K562 (cell line): Measurements from ENCODE around the gene ZNF143. TPM values are rescaled to one million over a fixed set of nuclear protein-coding genes. Genes with fewer than 3 reads are reported as not detected.
A peak's percentile ranks its signal among the peaks of the same experiment; 100 is the strongest.

Experiments used
- BCL6 ChIP-seq: fragments of 250-450 bp; sonication (Bioruptor Pico); IDR thresholded peaks from 2 replicates; pipeline ENCODE4 v1.4.0; 2020
- EHMT2 ChIP-seq: fragments of 450-650 bp; IDR thresholded peaks from 2 replicates; pipeline ENCODE4 v1.6.1; 2018; ENCODE audit warnings: antibody characterized with exemption
- ESRRB ChIP-seq: fragments of 250-450 bp; sonication (Bioruptor Pico); IDR thresholded peaks from 2 replicates; pipeline ENCODE4 v1.5.0; 2020; ENCODE audit warnings: mild to moderate bottlenecking, moderate library complexity, borderline replicate concordance
- ETV1 ChIP-seq: fragments of 450-650 bp; conservative IDR thresholded peaks from 2 replicates; pipeline ENCODE4 v1.6.1; 2016; ENCODE audit warnings: missing genetic modification characterization, control low read depth, low read depth, missing compliant biosample characterization
- FOXM1 ChIP-seq, 2 experiments: fragments of 450-650 bp in 1 of 2; sonication (generic) in 1 of 2; formaldehyde crosslinking in 1 of 2; IDR thresholded peaks; 2 replicates each; pipeline versions ENCODE4 v1.6.1 to v1.9.0; 2017 to 2022; ENCODE audit warnings: low read depth in 2 of 2, mild to moderate bottlenecking in 2 of 2, missing genetic modification reagents in 1 of 2, moderate library complexity in 1 of 2
- HIVEP1 ChIP-seq: fragments of 250-450 bp; sonication (Bioruptor Pico); IDR thresholded peaks from 2 replicates; pipeline ENCODE4 v1.4.0; 2020; ENCODE audit warnings: mild to moderate bottlenecking
- JUN ChIP-seq, 2 experiments: sonication (generic) in 1 of 2; formaldehyde crosslinking in 1 of 2; IDR thresholded peaks; 2 replicates each; pipeline versions ENCODE4 v1.6.1 to v1.8.0; 2012 to 2022; ENCODE audit warnings: borderline replicate concordance in 2 of 2, mild to moderate bottlenecking in 2 of 2, improper control_type of control experiment in 1 of 2, low read depth in 1 of 2, low read length in 1 of 2, missing genetic modification reagents in 1 of 2
- KDM2B ChIP-seq: fragments of 250-450 bp; sonication (Bioruptor Pico); IDR thresholded peaks from 2 replicates; pipeline ENCODE4 v1.8.0; 2021; ENCODE audit warnings: mild to moderate bottlenecking, moderate library complexity
- LARP7 ChIP-seq: fragments of 450-650 bp; IDR thresholded peaks from 2 replicates; pipeline ENCODE4 v1.6.1; 2016
- MCM7 ChIP-seq, 2 experiments: fragments of 450-650 bp; IDR thresholded peaks; 2 replicates each; pipeline ENCODE4 v1.6.1; 2016 to 2018
- MTF1 ChIP-seq: fragments of 250-450 bp; sonication (Bioruptor Pico); IDR thresholded peaks from 2 replicates; pipeline ENCODE4 v1.9.0; 2021; ENCODE audit warnings: moderate library complexity, mild to moderate bottlenecking, inconsistent platforms, borderline replicate concordance
- NFATC3 ChIP-seq: fragments of 450-650 bp; IDR thresholded peaks from 2 replicates; pipeline ENCODE4 v1.6.1; 2017; ENCODE audit warnings: mild to moderate bottlenecking
- NKRF ChIP-seq: fragments of 450-650 bp; IDR thresholded peaks from 2 replicates; pipeline ENCODE4 v1.6.1; 2016; ENCODE audit warnings: borderline replicate concordance
- RAD51 ChIP-seq: fragments of 450-650 bp; IDR thresholded peaks from 2 replicates; pipeline ENCODE4 v1.7.1; 2016; ENCODE audit warnings: low read depth, mild to moderate bottlenecking, borderline replicate concordance
- TOE1 ChIP-seq, 2 experiments: fragments of 450-650 bp in 1 of 2; sonication (generic) in 1 of 2; formaldehyde crosslinking in 1 of 2; IDR thresholded peaks; 2 replicates each; pipeline versions ENCODE4 v1.7.1 to v1.8.0; 2016 to 2022; ENCODE audit warnings: borderline replicate concordance in 2 of 2, mild to moderate bottlenecking in 2 of 2, antibody characterized with exemption in 1 of 2, inconsistent platforms in 1 of 2, low read depth in 1 of 2, missing genetic modification reagents in 1 of 2, moderate library complexity in 1 of 2
- ZFPM2 ChIP-seq: fragments of 250-450 bp; sonication (Bioruptor Pico); IDR thresholded peaks from 2 replicates; pipeline ENCODE4 v1.5.1; 2022; ENCODE audit warnings: mild to moderate bottlenecking
- ZNF696 ChIP-seq: fragments of 250-450 bp; sonication (Bioruptor Pico); conservative IDR thresholded peaks from 2 replicates; pipeline ENCODE4 v1.4.0; 2020; ENCODE audit warnings: mild to moderate bottlenecking, moderate library complexity
- polyA plus RNA-seq, 8 experiments: library from polyadenylated mRNA; depleted of rRNA in 4 of 8; stranded (reverse) in 5 of 8; unstranded in 3 of 8; fragments of >200 nt; fragmentation: Nextera tagmentation in 2 of 8; fragmentation: Illumina TruSeq in 1 of 8; extraction: Ambion mirVana in 2 of 8; extraction: Trizol in 1 of 8; gene quantifications; 2 replicates each; pipeline versions ENCODE4 v1.2.1 to v1.2.3, GENCODE V29; 2011 to 2014; ENCODE audit warnings: inconsistent platforms in 1 of 8, missing spikeins in 1 of 8
- total RNA-seq, 7 experiments: library from RNA; depleted of rRNA in 6 of 7; stranded (reverse); fragments of >200 nt in 6 of 7; fragmentation: Illumina TruSeq in 2 of 7; extraction: Trizol in 2 of 7; gene quantifications; 2 replicates each; pipeline versions ENCODE4 v1.2.1 to v1.2.3, GENCODE V29; 2011 to 2021; ENCODE audit warnings: low replicate concordance in 1 of 7
- TF ChIP-seq, protein P1 (sequence below): fragments of 250-450 bp; sonication (Bioruptor Pico); IDR thresholded peaks from 2 replicates; pipeline ENCODE4 v1.4.0; 2020; ENCODE audit warnings: mild to moderate bottlenecking, moderate library complexity, borderline replicate concordance
- TF ChIP-seq, protein P2 (sequence below): IDR thresholded peaks from 3 replicates; pipeline ENCODE4 v1.6.1; 2011; ENCODE audit warnings: borderline replicate concordance, mild to moderate bottlenecking, moderate library complexity; ENCODE audit not compliant: insufficient read length; ENCODE audit errors: extremely low read depth

The ZNF143 gene
- total and polyA plus RNA-seq, 9 of the 15 experiments (the other 6 are each of a cell fraction or from before 2014, with no cell fraction given), result 18.4 to 58.5 (median 27.1) TPM

DNA sequence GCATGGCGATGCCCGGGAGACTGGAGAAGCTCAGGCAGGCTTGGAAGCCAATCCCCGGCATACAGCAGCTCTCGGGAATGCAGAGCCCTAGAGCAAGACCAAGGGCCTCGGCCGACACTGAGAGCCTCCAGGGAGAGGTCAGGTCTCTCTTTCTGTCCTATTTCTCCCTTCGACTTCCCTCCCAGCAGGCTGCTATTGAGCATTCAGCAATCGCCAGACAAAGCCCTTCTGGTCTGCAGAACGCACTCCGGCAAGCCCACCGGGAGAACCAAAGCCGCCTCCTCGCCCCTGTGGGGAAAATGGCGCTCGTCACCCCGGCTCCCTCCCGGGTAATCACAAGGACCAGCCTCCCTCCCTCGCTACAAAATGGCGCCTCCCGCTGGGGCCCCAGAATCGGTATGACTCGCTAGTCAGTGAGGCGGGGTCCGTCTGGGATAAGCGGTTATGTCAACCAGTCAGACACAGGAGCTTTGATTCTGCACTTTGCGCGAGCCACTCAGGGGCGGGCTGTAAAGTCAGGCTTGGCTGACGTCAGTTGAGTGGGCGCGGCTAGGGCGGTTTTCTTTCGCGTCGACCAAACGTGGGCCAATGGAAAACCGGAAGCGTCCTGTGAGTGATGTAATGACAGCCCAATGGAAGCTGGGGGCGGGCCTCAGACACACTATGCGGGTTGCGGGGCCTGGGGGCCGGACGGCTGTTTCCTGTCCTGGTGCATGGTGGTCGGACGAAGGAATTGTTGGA is at the start of gene ZNF143 (continued):
- TF ChIP-seq, protein P1, sequence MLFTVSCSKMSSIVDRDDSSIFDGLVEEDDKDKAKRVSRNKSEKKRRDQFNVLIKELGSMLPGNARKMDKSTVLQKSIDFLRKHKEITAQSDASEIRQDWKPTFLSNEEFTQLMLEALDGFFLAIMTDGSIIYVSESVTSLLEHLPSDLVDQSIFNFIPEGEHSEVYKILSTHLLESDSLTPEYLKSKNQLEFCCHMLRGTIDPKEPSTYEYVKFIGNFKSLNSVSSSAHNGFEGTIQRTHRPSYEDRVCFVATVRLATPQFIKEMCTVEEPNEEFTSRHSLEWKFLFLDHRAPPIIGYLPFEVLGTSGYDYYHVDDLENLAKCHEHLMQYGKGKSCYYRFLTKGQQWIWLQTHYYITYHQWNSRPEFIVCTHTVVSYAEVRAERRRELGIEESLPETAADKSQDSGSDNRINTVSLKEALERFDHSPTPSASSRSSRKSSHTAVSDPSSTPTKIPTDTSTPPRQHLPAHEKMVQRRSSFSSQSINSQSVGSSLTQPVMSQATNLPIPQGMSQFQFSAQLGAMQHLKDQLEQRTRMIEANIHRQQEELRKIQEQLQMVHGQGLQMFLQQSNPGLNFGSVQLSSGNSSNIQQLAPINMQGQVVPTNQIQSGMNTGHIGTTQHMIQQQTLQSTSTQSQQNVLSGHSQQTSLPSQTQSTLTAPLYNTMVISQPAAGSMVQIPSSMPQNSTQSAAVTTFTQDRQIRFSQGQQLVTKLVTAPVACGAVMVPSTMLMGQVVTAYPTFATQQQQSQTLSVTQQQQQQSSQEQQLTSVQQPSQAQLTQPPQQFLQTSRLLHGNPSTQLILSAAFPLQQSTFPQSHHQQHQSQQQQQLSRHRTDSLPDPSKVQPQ (CRISPR knock-in tag), result no peak
- TF ChIP-seq NKRF, result peak; percentile 60; the same call in 1 of the 2 replicates
- TF ChIP-seq KDM2B (CRISPR knock-in tag), result no peak
- peak; percentile 77 for TF ChIP-seq FOXM1 (IDR thresholded peaks at IDR 0.05; ENCODE audit: low read depth)
- no peak for TF ChIP-seq FOXM1 (CRISPR knock-in tag; IDR thresholded peaks at IDR 0.05; ENCODE audit: low read depth)
- TF ChIP-seq HIVEP1 (CRISPR knock-in tag), result no peak; the same call in 1 of the 2 replicates
- TF ChIP-seq RAD51, result no peak
- peak; percentile 73; the same call in 1 of the 2 replicates for TF ChIP-seq TOE1 (IDR thresholded peaks at IDR 0.05; ENCODE audit: borderline replicate concordance)
- TF ChIP-seq TOE1 (CRISPR knock-in tag; IDR thresholded peaks at IDR 0.05; ENCODE audit: borderline replicate concordance, low read depth), result no peak
- no peak for TF ChIP-seq MTF1
- TF ChIP-seq LARP7, result no peak
- TF ChIP-seq, protein P2, sequence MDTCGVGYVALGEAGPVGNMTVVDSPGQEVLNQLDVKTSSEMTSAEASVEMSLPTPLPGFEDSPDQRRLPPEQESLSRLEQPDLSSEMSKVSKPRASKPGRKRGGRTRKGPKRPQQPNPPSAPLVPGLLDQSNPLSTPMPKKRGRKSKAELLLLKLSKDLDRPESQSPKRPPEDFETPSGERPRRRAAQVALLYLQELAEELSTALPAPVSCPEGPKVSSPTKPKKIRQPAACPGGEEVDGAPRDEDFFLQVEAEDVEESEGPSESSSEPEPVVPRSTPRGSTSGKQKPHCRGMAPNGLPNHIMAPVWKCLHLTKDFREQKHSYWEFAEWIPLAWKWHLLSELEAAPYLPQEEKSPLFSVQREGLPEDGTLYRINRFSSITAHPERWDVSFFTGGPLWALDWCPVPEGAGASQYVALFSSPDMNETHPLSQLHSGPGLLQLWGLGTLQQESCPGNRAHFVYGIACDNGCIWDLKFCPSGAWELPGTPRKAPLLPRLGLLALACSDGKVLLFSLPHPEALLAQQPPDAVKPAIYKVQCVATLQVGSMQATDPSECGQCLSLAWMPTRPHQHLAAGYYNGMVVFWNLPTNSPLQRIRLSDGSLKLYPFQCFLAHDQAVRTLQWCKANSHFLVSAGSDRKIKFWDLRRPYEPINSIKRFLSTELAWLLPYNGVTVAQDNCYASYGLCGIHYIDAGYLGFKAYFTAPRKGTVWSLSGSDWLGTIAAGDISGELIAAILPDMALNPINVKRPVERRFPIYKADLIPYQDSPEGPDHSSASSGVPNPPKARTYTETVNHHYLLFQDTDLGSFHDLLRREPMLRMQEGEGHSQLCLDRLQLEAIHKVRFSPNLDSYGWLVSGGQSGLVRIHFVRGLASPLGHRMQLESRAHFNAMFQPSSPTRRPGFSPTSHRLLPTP, result no peak
- 0 out of 2 replicates have a peak, but pooled peaks have one; percentile 25 for TF ChIP-seq NFATC3
- no peak for TF ChIP-seq MCM7 (IDR thresholded peaks at IDR 0.05)
- peak; percentile 48; the same call in 1 of the 2 replicates for TF ChIP-seq JUN (IDR thresholded peaks at IDR 0.05; ENCODE audit: borderline replicate concordance, low read depth, low read length)
- TF ChIP-seq JUN (CRISPR knock-in tag; IDR thresholded peaks at IDR 0.05; ENCODE audit: borderline replicate concordance), result no peak
- TF ChIP-seq ZFPM2 (CRISPR knock-in tag), result no peak
- TF ChIP-seq BCL6 (CRISPR knock-in tag), result no peak
- no peak for TF ChIP-seq EHMT2
- no peak for TF ChIP-seq ZNF696 (CRISPR knock-in tag)
- peak; percentile 77 for TF ChIP-seq ETV1 (tag)
- no peak; the same call in none of the 2 replicates for TF ChIP-seq ESRRB
